GM12878 (cell line): ENCODE results near the gene ID3.

Experiments used
- DPF2 ChIP-seq: fragments of 450-650 bp; IDR thresholded peaks from 2 replicates; pipeline ENCODE4 v1.6.1; 2017; ENCODE audit warnings: mild to moderate bottlenecking
- POLR2A ChIP-seq: IDR thresholded peaks from 2 replicates; pipeline ENCODE4 v1.6.1; 2011; ENCODE audit warnings: low read depth, mild to moderate bottlenecking, low read length
- RELA ChIP-seq: fragments of 450-650 bp; IDR thresholded peaks from 2 replicates; pipeline ENCODE4 v1.8.0; 2014; ENCODE audit warnings: borderline replicate concordance; ENCODE audit not compliant: partially characterized antibody
- ZNF274 ChIP-seq: IDR thresholded peaks from one replicate; pipeline ENCODE4 v1.8.0; 2011; ENCODE audit not compliant: insufficient read length, insufficient read depth
- ZZZ3 ChIP-seq: IDR thresholded peaks from 2 replicates; pipeline ENCODE4 v1.6.1; 2011; ENCODE audit warnings: low read depth; ENCODE audit not compliant: control insufficient read depth, insufficient read length
- TF ChIP-seq, protein P1 (sequence below), 3 experiments: IDR thresholded peaks in 2 of 3; conservative IDR thresholded peaks in 1 of 3; 2 replicates each; pipeline ENCODE4 v1.5.1; 2011; ENCODE audit warnings: low read depth in 3 of 3, low read length in 3 of 3, mild to moderate bottlenecking in 3 of 3, control low read depth in 2 of 3, moderate library complexity in 2 of 3, inconsistent platforms in 1 of 3, mixed read lengths in 1 of 3; ENCODE audit not compliant: control insufficient read depth in 2 of 3, insufficient read depth in 1 of 3; ENCODE audit errors: extremely low read depth in 1 of 3
- TF ChIP-seq, protein P2 (sequence below): fragments of 450-650 bp; IDR thresholded peaks from 2 replicates; pipeline ENCODE4 v1.6.1; 2017; ENCODE audit warnings: antibody characterized with exemption, mild to moderate bottlenecking, moderate library complexity

DNA sequence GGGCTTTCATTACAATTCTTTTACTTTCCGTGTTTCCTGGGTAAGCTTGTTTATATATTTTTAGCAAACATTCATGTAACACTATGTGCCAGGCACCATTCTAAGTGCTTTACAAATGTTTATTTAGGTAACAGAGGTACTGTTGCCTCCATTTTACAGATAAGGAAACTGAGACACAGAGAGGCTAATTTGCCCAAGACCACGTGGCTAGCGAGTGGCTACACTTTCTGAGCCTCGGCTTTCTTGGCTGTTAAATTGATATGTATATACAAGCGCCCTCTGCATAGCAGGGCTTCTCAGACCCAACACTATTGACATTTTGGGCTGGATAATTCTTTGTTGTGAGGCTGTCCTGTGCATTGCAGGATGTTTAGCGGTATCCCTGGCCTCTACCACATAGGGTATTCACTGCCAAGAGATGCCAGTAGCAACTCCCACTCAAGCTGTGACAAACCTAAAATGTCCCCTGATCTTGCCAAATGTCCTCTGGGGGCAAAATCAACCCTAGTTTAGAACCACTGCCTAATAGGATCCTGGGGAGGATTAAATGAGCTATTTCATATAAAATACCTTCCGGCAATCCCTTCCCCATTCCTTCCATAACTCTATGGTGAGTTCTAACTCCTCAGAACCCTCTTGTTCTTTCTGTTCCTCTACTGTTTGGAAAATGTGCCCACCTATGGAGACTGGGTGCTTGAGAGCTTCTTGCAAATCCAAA lies 17.2 kb upstream of the ID3 start:
- no peak for TF ChIP-seq RELA
- TF ChIP-seq DPF2, result no peak
- TF ChIP-seq POLR2A, result no peak
- no peak for TF ChIP-seq ZZZ3
- TF ChIP-seq, protein P1, sequence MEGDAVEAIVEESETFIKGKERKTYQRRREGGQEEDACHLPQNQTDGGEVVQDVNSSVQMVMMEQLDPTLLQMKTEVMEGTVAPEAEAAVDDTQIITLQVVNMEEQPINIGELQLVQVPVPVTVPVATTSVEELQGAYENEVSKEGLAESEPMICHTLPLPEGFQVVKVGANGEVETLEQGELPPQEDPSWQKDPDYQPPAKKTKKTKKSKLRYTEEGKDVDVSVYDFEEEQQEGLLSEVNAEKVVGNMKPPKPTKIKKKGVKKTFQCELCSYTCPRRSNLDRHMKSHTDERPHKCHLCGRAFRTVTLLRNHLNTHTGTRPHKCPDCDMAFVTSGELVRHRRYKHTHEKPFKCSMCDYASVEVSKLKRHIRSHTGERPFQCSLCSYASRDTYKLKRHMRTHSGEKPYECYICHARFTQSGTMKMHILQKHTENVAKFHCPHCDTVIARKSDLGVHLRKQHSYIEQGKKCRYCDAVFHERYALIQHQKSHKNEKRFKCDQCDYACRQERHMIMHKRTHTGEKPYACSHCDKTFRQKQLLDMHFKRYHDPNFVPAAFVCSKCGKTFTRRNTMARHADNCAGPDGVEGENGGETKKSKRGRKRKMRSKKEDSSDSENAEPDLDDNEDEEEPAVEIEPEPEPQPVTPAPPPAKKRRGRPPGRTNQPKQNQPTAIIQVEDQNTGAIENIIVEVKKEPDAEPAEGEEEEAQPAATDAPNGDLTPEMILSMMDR (IDR thresholded peaks at IDR 0.05 in 2 of 3, conservative IDR thresholded peaks at IDR 0.05 in 1 of 3; ENCODE audit: control insufficient read depth in 2 of 3, extremely low read depth in 1 of 3, insufficient read depth in 1 of 3, low read depth in 3 of 3, low read length in 3 of 3), result no peak
- TF ChIP-seq, protein P2, sequence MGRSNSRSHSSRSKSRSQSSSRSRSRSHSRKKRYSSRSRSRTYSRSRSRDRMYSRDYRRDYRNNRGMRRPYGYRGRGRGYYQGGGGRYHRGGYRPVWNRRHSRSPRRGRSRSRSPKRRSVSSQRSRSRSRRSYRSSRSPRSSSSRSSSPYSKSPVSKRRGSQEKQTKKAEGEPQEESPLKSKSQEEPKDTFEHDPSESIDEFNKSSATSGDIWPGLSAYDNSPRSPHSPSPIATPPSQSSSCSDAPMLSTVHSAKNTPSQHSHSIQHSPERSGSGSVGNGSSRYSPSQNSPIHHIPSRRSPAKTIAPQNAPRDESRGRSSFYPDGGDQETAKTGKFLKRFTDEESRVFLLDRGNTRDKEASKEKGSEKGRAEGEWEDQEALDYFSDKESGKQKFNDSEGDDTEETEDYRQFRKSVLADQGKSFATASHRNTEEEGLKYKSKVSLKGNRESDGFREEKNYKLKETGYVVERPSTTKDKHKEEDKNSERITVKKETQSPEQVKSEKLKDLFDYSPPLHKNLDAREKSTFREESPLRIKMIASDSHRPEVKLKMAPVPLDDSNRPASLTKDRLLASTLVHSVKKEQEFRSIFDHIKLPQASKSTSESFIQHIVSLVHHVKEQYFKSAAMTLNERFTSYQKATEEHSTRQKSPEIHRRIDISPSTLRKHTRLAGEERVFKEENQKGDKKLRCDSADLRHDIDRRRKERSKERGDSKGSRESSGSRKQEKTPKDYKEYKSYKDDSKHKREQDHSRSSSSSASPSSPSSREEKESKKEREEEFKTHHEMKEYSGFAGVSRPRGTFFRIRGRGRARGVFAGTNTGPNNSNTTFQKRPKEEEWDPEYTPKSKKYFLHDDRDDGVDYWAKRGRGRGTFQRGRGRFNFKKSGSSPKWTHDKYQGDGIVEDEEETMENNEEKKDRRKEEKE, result no peak
- TF ChIP-seq ZNF274, result no peak
